Astrocyte (in vitro differentiated cells and primary cell): Measurements from ENCODE around the gene PLA1A. TPM values are rescaled to one million over a fixed set of nuclear protein-coding genes. Genes with fewer than 3 reads are reported as not detected.

Source experiments
- DNase-seq: peaks from one replicate; pipeline ENCODE4 v3.0.0-alpha.2; 2010; ENCODE audit warnings: low read depth
- FAIRE-seq: peaks from 2 replicates; lab custom pipeline; 2011; peaks lifted over from hg19 to GRCh38; lab: Jason Lieb, UNC
- H2AFZ ChIP-seq: 2 replicates; pipeline ENCODE4 v1.6.0; 2012; ENCODE audit warnings: low read depth, low read length, inconsistent platforms
- H3K27ac ChIP-seq: 2 replicates; pipeline ENCODE4 v1.5.1; 2011; ENCODE audit warnings: low read depth, low read length, inconsistent platforms
- H3K27me3 ChIP-seq: 2 replicates; pipeline ENCODE4 v1.6.0; 2011; ENCODE audit warnings: low read length, inconsistent platforms; ENCODE audit not compliant: insufficient read depth
- H3K36me3 ChIP-seq: 2 replicates; pipeline ENCODE4 v1.5.1; 2011; ENCODE audit warnings: low read length, inconsistent platforms; ENCODE audit not compliant: insufficient read depth
- H3K4me1 ChIP-seq: 2 replicates; pipeline ENCODE4 v1.5.1; 2011; ENCODE audit warnings: low read length, inconsistent platforms; ENCODE audit not compliant: insufficient read depth
- H3K4me2 ChIP-seq: 2 replicates; pipeline ENCODE4 v1.6.0; 2012; ENCODE audit warnings: low read length, inconsistent platforms
- H3K4me3 ChIP-seq: 2 replicates; pipeline ENCODE4 v1.5.1; 2011; ENCODE audit warnings: low read depth, mild to moderate bottlenecking, low read length, inconsistent platforms; ENCODE audit not compliant: insufficient read depth
- H3K79me2 ChIP-seq: 2 replicates; pipeline ENCODE4 v1.6.0; 2012; ENCODE audit warnings: mild to moderate bottlenecking, low read length, inconsistent platforms; ENCODE audit not compliant: insufficient read depth
- H3K9ac ChIP-seq: 2 replicates; pipeline ENCODE4 v1.6.0; 2012; ENCODE audit warnings: mild to moderate bottlenecking, low read length, inconsistent platforms
- H3K9me3 ChIP-seq: 2 replicates; pipeline ENCODE4 v1.5.1; 2012; ENCODE audit warnings: low read depth, mild to moderate bottlenecking, low read length, inconsistent platforms; ENCODE audit not compliant: insufficient read depth
- H4K20me1 ChIP-seq: 2 replicates; pipeline ENCODE4 v1.6.0; 2012; ENCODE audit warnings: low read length, inconsistent platforms; ENCODE audit not compliant: insufficient read depth
- H3K27ac Mint-ChIP-seq: one replicate; pipeline ENCODE4 v1.8.0; 2021; ENCODE audit warnings: mild to moderate bottlenecking, mixed read lengths; ENCODE audit not compliant: unreplicated experiment
- H3K27me3 Mint-ChIP-seq: one replicate; pipeline ENCODE4 v1.8.0; 2021; ENCODE audit warnings: low read depth, mixed read lengths; ENCODE audit not compliant: unreplicated experiment
- H3K36me3 Mint-ChIP-seq: one replicate; pipeline ENCODE4 v1.8.0; 2021; ENCODE audit warnings: low read depth, mixed read lengths; ENCODE audit not compliant: unreplicated experiment
- H3K4me1 Mint-ChIP-seq: one replicate; pipeline ENCODE4 v1.8.0; 2021; ENCODE audit warnings: low read depth, mixed read lengths; ENCODE audit not compliant: unreplicated experiment
- H3K4me3 Mint-ChIP-seq: one replicate; pipeline ENCODE4 v1.8.0; 2021; ENCODE audit warnings: mild to moderate bottlenecking, moderate library complexity, mixed read lengths; ENCODE audit not compliant: unreplicated experiment
- H3K9me3 Mint-ChIP-seq: one replicate; pipeline ENCODE4 v1.8.0; 2021; ENCODE audit warnings: mild to moderate bottlenecking, mixed read lengths; ENCODE audit not compliant: unreplicated experiment
- CTCF ChIP-seq: IDR thresholded peaks from 2 replicates; pipeline ENCODE4 v1.5.1; 2011; ENCODE audit warnings: low read depth, mild to moderate bottlenecking, inconsistent platforms, low read length, moderate library complexity; ENCODE audit not compliant: insufficient read depth
- EZH2 ChIP-seq: IDR thresholded peaks from 2 replicates; pipeline ENCODE4 v1.6.1; 2012; ENCODE audit warnings: mild to moderate bottlenecking, low read length, inconsistent platforms; ENCODE audit not compliant: insufficient read depth
- total RNA-seq: library from RNA; stranded (reverse); gene quantifications from 2 replicates; pipeline ENCODE4 v1.2.1, GENCODE V29; 2021

The PLA1A gene
- total RNA-seq, 1 donor from 2014 or later = 0.91 TPM

- H3K9ac ChIP-seq = no peak overlapping the region
- H3K9me3 Mint-ChIP-seq = peaks cover 11% of the 10 kb centered on the region
- no peaks in the 10 kb centered on the region for H3K79me2 ChIP-seq
- no peaks in the 10 kb centered on the region for H4K20me1 ChIP-seq
- H3K4me3 ChIP-seq = no peak overlapping the region
- FAIRE-seq = no peak
- peaks cover 6% of the 10 kb centered on the region for H3K36me3 Mint-ChIP-seq
- no peak overlapping the region for H2AFZ ChIP-seq
- H3K4me3 Mint-ChIP-seq = no peak overlapping the region
- no peak for TF ChIP-seq EZH2
- no peak for TF ChIP-seq CTCF
- no peaks in the 10 kb centered on the region for H3K4me1 Mint-ChIP-seq
- no peaks in the 10 kb centered on the region for H3K36me3 ChIP-seq
- H3K27ac Mint-ChIP-seq = no peak overlapping the region
- no peaks in the 10 kb centered on the region for H3K4me1 ChIP-seq
- no peaks in the 10 kb centered on the region for H3K27me3 ChIP-seq
- no peaks in the 10 kb centered on the region for H3K9me3 ChIP-seq
- peaks cover 26% of the 10 kb centered on the region for H3K27me3 Mint-ChIP-seq
- DNase-seq = no peak
- H3K4me2 ChIP-seq = no peak overlapping the region
- H3K27ac ChIP-seq = no peak overlapping the region
Observed at GRCh38 chr3:119616056-119616455, 18.4 kb downstream of the PLA1A start.

- Histone ChIP-seq H3K36me3 (no peaks in the 10 kb centered on the region), H4K20me1 (no peaks in the 10 kb centered on the region), H3K9me3 (no peaks in the 10 kb centered on the region), H3K9ac (no peak overlapping the region), H3K79me2 (no peaks in the 10 kb centered on the region), H2AFZ (no peak overlapping the region), H3K27me3 (no peaks in the 10 kb centered on the region), H3K4me3 (no peak overlapping the region), H3K27ac (no peak overlapping the region), H3K4me1 (no peaks in the 10 kb centered on the region), H3K4me2 (no peak overlapping the region)
- H3K4me3 Mint-ChIP-seq = no peak overlapping the region
- TF ChIP-seq EZH2 (no peak), CTCF (no peak)
- peaks cover 3% of the 10 kb centered on the region for H3K9me3 Mint-ChIP-seq
- FAIRE-seq (no peak), DNase-seq (no peak)
- no peak overlapping the region for H3K27ac Mint-ChIP-seq
- H3K4me1 Mint-ChIP-seq = no peaks in the 10 kb centered on the region
- peaks cover 33% of the 10 kb centered on the region for H3K27me3 Mint-ChIP-seq
- peaks cover 6% of the 10 kb centered on the region for H3K36me3 Mint-ChIP-seq
Observed at GRCh38 chr3:119619094-119619493, 21.4 kb downstream of the PLA1A start.

GRCh38 chr3:119620899-119621298 lies 23.2 kb downstream of the PLA1A start:
- no peak overlapping the region for H3K4me3 Mint-ChIP-seq
- FAIRE-seq (no peak), DNase-seq (no peak)
- H3K4me1 Mint-ChIP-seq = peaks cover 8% of the 10 kb centered on the region
- no peak overlapping the region for H3K27ac ChIP-seq
- no peaks in the 10 kb centered on the region for H3K36me3 ChIP-seq
- H3K79me2 ChIP-seq = no peaks in the 10 kb centered on the region
- H3K4me2 ChIP-seq = no peak overlapping the region
- peaks cover 29% of the 10 kb centered on the region for H3K27me3 Mint-ChIP-seq
- H3K9me3 ChIP-seq = no peaks in the 10 kb centered on the region
- no peak overlapping the region for H2AFZ ChIP-seq
- peaks cover 2% of the 10 kb centered on the region for H3K36me3 Mint-ChIP-seq
- no peaks in the 10 kb centered on the region for H4K20me1 ChIP-seq
- H3K9ac ChIP-seq = no peak overlapping the region
- TF ChIP-seq EZH2 (no peak), CTCF (no peak)
- H3K27me3 ChIP-seq = no peaks in the 10 kb centered on the region
- no peaks in the 10 kb centered on the region for H3K4me1 ChIP-seq
- H3K27ac Mint-ChIP-seq = no peak overlapping the region
- H3K4me3 ChIP-seq = no peak overlapping the region
- no peaks in the 10 kb centered on the region for H3K9me3 Mint-ChIP-seq
